Left forelimb (tissue), 1 donor: ENCODE results near the gene ZNF469.

Source experiments
- DNase-seq: peaks from one replicate; pipeline ENCODE4 v3.0.0-alpha.2; 2018; ENCODE audit warnings: low spot score

ZNF469 gene

GRCh38 chr16:88346680-88347505 lies 35.9 kb upstream of the ZNF469 start:
- no peak for DNase-seq

- DNase-seq, result no peak
These were observed 34.9 kb upstream of the ZNF469 start for GRCh38 chr16:88347656-88348376.

DNA sequence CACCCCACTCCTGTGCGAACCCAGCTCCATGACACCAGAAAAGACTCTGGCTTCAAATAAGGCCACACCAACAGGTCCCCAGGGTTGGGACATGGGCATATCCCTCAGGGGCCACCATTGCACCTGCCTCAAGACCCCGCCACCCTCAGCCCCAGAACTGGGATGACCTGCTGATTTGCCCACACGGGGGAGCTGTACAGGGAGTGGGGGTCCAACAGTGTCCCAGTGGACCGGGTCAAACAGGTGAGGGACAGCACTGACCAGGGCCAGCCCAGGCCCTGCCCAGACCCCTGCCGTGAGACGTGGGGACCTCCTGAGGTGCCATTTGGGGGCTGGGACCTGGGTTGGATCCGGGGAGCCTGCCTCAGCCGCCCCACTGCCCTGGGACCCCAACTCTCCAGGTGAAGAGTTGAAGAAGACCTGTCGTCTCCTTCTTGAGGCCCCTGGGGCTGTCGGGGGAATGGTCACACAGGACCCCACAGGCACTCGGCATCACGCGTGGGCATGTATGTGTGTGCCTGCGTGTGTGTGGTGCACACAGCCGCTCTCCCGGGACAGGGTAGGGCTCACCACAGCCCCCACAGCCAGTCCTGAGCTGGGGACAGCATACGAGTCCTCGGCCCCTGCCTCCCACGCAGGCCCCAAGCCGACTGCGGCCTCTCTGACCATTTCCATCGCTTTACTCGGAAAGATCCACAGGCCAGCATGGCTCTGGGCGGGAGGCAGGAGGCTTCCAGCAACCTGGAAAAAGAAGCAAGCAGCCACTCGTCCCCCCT lies 34.2 kb upstream of the ZNF469 start:
- no peak for DNase-seq

DNA sequence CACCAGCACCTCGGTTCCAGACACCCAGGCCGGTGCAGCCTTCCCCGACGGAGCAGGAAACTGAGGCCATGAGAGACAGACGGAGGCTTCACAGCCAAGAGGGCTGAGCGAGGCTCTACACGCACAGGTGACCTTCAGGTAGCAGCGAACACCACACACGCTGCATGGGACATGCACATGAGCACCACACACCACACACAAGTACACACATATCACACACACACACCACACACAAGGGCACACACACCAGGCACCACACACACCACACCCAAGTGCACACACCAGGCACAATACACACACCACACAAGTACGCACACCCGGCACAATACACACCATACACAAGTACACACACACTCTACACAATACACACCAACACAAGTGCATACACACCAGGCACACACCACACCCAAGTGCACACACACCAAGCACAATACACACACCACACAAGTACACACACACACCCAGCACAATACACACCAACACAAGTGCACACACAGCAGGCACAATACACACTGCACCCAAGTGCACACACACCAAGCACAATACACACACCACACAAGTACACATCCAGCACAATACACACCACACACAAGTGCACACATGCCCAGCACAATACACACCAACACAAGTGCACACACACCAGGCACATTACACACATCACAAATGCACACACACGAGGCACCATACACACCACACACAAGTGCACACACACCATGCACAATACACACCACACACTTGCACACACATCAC lies 33.4 kb upstream of the ZNF469 start:
- DNase-seq, result no peak

DNA sequence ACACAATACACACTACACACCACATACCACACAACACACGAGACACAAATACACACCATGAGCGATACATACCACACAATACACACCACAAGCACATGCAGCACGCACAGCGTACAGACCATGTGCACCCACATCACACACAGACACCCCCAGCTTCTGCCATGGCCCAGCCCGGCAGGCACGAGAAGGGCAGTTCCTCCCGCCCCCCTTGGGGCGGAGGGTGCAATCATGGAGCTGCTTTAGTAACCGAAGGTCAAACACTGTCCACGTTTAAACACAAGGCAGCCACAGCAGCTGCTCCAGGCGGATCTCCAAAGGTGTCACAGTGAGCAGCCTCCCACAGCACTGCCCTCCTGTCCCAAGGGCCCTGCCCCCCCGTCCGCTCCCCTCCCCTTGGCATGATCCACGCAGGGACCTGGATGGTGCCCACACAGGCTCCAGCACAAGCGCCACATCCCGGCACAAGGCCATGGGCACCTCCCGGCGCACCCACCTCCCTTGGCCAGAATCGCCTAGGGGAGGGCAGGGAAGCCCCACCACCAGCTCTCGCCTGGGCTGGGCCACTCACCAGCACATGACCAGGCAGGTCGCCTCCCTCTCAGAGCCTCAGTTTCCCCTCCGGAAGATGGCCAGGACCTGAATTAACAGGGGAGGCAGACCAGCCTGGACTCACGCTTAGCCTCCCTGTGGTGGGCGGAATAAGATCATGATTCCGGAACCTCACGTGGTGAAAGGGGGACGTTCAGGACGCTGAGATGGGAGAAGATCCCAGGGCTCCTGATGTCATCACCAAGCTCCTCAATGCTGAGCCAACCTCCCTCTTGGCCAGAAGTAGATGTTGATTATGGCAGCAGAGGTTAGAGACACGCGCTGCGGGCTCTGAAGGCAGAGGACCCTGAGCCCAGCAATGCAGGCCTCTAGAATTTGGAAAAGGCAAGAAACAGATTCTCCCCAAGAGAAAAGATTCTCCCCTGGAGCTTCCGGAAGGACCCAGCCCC lies 32.6 kb upstream of the ZNF469 start:
- DNase-seq, result no peak

GRCh38 chr16:88350922-88351321 lies 31.8 kb upstream of the ZNF469 start:
- no peak for DNase-seq

GRCh38 chr16:88351491-88352101 lies 31.2 kb upstream of the ZNF469 start:
- DNase-seq, result no peak

DNA sequence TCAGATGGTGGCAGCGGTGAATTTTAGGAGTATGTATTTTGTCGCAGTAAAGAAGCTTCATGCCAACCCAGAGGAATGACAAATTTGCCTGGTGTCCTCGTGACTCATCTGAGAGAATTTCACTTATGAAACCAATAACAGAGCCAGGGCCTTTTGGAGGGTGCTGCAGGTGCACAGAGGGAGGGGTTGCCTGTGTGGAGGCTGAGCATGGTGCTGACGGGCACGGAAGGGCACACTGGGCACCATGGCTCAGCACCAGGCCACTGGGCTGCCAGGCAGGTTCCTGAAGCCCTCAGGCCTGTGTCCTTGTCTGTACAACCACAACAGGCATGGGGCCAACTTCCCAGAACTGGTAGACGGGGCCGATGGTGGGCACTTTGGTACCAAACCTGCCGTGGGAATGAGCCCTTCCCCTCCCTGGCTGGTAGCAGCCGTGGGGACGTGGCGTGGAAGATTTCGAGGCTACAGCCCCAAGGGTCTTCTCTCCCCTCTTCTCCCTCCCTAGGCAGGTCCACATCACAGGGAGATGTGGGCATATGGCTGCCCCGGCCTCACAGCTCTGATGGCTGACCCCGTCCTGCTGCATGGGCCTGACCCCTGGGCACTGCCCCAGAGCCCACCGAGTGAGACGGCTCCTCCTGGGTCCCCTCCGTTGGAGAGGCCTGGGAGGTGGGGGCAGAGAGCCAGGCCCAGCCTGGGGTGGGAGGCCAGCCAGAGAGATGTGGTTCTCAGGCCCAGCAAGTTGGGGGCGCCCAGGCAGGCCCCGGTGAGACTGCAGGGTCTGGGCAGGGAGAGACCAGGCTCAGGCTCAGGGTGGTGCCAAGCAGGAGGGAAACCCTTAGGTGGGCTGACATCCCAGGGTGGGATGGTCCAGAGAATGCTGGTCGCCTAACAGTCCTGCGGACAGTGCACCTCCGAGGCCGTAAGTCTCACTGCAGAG lies 30.2 kb upstream of the ZNF469 start:
- no peak for DNase-seq

DNA sequence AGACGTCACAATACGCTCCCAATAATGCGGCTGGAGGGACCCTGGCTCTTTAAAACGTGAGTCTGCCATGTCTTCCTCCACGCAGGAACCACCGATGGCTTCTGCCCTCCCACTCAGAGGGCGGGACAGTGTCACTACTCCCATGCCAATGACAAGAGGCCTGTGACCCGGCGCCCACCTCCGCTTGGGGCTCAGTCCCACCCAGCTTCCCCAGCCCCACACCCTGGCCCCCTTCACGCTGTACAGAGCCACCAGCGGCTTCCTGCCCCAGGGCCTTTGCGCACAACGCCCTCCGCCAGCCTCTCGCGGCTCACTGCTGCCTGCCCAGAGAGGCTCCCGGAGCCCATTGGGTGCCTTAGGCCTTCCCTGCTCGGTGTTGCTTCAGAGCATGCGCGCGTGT lies 29.5 kb upstream of the ZNF469 start:
- DNase-seq, result no peak

- no peak for DNase-seq
These were observed 29.1 kb upstream of the ZNF469 start for GRCh38 chr16:88353691-88354090.

DNA sequence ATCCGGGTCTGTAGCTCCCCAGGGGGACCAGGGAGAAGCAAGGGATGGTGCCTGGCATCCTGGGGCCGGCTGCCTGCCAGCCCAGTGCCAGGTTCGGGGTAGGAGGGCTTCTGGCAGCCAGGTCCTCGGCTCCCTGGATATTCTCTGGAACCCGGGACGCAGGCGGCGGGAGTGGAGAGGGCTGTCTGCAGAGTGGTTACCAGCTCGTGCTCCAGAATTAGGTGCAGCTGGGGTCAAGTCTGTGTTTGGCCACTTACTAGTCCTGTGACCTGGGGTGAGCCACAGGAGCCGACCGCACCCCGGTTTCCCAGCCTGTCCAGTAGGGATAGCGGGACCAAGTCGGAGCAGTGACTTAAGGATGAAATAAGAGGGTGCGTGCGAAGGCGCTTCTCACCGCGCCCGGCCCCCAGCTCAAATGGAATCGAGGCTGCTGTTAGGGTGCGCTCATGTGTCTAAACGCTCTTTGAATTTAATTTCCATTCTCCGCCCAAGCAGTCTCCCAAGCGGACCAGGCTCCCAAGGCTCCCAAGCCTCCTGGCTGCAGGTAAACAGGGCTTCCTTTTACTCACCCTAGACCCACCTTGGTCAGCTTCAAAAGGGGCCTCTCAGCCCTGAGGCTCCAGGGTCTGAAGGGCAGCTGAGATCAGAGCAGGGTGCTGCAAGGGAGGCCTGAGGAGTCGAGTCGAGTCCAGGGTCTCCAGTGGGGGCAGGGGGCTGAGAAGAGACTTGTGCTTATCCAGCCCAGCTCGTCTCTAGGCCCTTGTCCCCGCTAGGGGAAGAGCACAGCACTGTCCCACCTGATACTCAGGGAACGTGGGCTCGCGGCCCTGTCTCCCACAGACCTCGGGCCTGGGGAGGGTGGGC lies 28.3 kb upstream of the ZNF469 start:
- no peak for DNase-seq

GRCh38 chr16:88355093-88355388 lies 27.7 kb upstream of the ZNF469 start:
- DNase-seq, result no peak

DNA sequence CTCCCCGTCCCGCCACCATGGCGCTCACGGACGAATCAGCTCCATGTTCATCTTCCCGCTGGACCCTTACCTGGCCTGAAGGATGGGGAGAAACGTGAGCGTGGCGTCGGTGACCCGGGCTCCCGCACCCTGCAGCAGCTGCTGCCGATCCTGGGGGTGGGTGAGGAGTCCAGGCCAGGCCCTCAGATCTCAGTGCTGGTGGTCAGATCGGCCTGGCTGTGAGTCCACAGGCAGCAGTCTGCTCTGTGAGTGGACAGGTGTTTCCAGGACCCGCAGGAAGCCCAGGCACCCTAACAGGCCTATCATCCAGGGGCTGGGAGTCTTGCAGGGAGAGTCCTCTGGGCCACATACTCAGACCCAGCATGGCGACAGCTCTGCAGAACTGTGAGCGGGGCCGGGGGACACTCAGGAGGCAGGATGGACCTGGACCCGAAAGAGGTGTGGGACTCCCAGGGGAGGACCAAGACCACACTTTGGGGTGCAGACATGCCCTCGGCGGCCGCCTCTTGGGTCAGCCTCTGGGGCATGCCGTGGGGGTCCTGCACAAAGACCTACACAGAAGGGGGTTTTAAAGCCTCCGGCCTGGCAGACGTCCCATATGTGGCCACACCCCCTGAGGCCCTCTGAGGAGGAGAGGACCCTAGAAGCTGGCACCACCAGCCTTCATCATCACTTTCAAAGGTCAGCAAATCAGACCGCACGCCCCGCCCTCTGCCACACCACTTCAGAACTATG lies 27.2 kb upstream of the ZNF469 start:
- no peak for DNase-seq

GRCh38 chr16:88356124-88356726 lies 26.5 kb upstream of the ZNF469 start:
- no peak for DNase-seq

- no peak for DNase-seq
These were observed 26.0 kb upstream of the ZNF469 start for GRCh38 chr16:88356727-88357199.

GRCh38 chr16:88357317-88358022 lies 25.3 kb upstream of the ZNF469 start:
- no peak for DNase-seq
